Measurements from ENCODE around the gene CAMK1D.
"Not testable (repeated sequence)": the region's sequence is repeated elsewhere in the genome, so short reads cannot be mapped to it uniquely, and the experiment has no call there.

The CAMK1D gene

DNA sequence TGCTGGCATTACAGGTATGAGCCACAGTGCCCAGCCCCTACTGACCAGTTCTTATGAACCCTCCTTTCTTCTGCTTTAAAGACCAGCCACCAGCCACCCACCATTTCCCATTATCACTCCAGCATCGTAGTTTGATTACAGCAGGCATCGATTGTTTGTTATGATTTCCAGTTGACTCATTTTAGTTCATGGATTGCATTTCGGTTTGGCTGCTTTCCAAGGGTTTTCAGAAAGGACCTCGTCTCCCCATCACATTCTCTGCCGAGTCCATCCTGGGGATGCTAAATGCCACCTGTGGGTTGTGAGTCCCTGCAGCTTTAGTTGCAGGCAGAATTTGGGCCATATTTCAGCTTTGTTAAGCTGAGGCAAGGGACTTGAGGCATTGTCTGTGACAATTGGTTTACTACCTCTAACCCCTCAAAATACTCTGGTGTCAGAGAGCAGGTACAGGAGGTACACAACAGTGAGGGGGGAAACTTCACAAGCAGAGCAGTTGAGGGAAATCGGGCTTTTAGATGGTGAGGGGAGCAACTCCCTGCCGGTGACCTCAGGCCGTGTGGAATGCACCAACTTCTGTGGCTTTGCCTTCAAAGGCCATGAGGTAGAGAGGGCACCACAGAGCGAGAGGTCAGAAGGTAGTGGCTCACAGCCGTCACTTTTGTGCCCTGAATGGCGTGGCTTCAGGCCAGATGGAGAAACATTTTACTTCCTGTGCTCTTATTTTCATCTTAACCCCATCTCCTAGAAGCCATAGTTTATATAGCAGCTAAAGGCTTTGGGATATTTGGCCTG lies 448.3 kb downstream of the CAMK1D start:
- peak overlapping the region in 1 of 2 donors; percentile 39 for H3K27ac Mint-ChIP-seq
- no peaks in the 10 kb centered on the region for H3K4me1 Mint-ChIP-seq
- no peak for DNase-seq
- ATAC-seq: no peak
- H3K27me3 Mint-ChIP-seq: no peaks in the 10 kb centered on the region
- no peaks in the 10 kb centered on the region for H3K9me3 Mint-ChIP-seq
- no peak overlapping the region for H3K4me3 Mint-ChIP-seq

DNA sequence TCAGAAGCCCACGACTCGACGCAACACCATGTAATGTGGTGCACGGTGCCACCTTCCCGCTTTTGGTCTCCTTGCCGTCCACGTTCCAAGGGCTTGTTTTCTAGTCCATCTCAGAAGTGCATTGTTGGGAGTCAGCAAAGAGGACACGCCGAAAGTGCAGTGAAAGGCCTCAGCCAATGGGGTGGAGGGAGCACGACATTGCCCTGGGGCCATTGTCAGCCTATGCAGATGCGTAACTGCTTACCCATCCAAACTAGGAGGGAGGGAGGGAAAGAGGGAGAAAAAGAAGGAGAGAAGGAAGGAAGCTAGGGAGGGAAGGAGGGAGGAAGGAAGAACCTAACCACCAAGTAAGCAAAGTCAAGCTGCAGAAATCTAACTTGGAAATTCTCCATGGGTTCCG lies 449.8 kb downstream of the CAMK1D start:
- ATAC-seq: no peak
- Mint-ChIP-seq H3K27me3 (no peaks in the 10 kb centered on the region), H3K4me1 (no peaks in the 10 kb centered on the region)

DNA sequence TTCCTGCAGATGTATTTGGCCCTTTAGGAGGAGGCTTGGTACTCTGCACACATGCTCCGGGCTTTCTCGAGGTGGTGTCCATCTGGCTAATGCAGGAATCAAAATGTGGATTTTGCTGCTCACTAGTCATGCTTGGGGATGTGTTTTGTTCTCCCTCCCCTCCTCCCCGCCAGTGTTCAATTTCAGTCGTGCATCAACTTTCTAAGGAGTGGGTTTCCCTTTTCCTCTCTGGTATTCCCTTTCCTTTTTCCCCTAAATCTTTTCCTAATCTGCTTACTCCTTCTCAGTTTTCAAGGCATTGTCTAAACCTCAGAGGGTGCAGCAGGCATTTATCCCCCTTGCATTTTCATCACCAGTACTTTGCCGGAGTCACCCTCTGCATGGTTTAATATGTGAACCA lies 450.4 kb downstream of the CAMK1D start:
- H3K27ac Mint-ChIP-seq: no peak overlapping the region
- no peak overlapping the region for H3K4me3 Mint-ChIP-seq
- H3K9me3 Mint-ChIP-seq: no peaks in the 10 kb centered on the region

More for the DNA sequence above, 449.8 kb downstream of the CAMK1D start:
- H3K9me3 Mint-ChIP-seq: no peaks in the 10 kb centered on the region
- no peak for DNase-seq
- H3K27ac Mint-ChIP-seq: no peak overlapping the region
- no peak overlapping the region for H3K4me3 Mint-ChIP-seq

DNA sequence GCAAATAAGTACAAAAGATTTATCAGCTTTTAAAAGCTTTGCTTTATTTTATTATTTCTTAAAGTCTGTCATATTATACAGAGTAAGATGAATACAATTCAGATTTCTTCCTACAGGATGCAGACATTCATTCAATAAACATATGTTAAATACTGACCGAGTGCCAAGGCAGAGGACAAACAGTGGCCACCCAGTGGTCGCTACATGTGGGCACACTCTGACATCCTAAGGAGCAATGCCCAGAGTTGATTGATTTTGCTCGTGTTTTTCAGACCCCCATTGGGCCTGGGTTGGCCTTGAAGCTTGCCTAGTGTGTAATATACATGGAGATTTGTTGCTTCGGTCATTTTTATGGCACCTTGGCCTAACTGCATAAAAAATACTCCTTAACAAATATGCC lies 451.0 kb downstream of the CAMK1D start:
- no peak for ATAC-seq
- DNase-seq: no peak
- no peak overlapping the region for H3K27ac Mint-ChIP-seq
- no peaks in the 10 kb centered on the region for H3K4me1 Mint-ChIP-seq
- H3K27me3 Mint-ChIP-seq: no peaks in the 10 kb centered on the region
- no peak overlapping the region for H3K4me3 Mint-ChIP-seq
- no peaks in the 10 kb centered on the region for H3K9me3 Mint-ChIP-seq

More for the DNA sequence above, 450.4 kb downstream of the CAMK1D start:
- Mint-ChIP-seq H3K27me3 (no peaks in the 10 kb centered on the region), H3K4me1 (no peaks in the 10 kb centered on the region)
- ATAC-seq (no peak), DNase-seq (no peak)

DNA sequence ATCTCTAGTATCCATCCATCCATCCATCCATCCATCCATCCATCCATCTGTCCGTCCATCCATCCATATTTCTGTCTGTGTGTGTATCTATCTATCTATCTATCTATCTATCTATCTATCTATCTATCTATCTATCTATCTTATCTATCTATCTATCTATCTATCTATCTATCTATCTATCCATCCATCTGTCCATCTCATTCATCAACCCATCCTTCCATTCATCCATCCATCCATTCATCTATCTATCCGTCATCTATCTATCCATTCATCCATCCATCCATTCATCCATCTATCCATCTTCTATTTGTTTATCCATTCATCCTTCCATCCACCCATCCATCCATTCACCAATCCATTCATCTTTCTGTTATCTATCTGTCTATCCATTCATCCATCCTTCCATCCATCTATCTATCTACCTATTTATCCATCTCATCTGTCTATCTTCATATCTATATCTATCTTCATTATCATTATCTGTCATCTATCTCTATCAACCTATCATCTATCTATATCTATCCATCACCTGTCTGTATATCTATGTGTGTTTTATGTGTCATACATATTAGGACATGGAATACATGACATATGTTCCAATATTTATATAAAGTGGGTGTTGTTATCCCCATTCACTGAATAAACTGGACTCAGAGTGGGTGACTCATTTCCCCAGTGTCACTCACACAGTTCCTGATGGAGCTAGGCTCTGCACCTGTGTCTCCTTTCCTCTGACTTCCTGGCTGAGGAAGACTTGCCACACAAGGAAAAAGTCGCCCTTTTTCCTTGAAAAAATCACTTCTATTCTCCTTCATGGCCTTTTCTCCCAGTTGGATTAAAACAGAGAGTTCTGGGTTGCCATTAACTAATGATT lies 452.1 kb downstream of the CAMK1D start:
- no peaks in the 10 kb centered on the region for H3K27me3 Mint-ChIP-seq
- H3K4me3 Mint-ChIP-seq: no peak overlapping the region
- H3K27ac Mint-ChIP-seq: peak overlapping the region in 1 of 2 donors; percentile 2
- DNase-seq: no peak
- no peaks in the 10 kb centered on the region for H3K4me1 Mint-ChIP-seq
- no peak for ATAC-seq
- no peaks in the 10 kb centered on the region for H3K9me3 Mint-ChIP-seq

DNA sequence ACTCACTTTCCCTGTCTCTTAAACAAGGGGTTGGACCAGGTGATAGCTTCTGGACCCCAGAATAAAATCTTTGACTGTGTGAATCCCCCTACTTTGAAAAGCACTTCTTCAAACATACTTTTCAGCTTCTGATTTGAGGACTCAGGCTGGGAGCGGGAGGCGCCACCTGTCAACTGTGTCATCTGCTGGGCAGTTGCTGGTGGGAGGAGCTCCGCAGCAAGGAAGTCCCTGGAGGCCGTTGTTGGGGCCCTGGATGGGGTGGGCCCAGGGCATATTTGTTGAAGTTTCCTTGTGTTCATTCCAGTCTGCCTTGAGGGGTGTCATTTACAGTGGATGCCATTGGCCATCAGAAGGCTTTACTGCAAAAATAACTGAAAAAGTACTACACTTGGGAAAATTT lies 454.4 kb downstream of the CAMK1D start:
- Mint-ChIP-seq H3K4me3 (no peak overlapping the region), H3K27me3 (no peaks in the 10 kb centered on the region), H3K9me3 (no peaks in the 10 kb centered on the region), H3K27ac (no peak overlapping the region), H3K4me1 (no peaks in the 10 kb centered on the region)
- no peak for DNase-seq
- ATAC-seq: no peak

DNA sequence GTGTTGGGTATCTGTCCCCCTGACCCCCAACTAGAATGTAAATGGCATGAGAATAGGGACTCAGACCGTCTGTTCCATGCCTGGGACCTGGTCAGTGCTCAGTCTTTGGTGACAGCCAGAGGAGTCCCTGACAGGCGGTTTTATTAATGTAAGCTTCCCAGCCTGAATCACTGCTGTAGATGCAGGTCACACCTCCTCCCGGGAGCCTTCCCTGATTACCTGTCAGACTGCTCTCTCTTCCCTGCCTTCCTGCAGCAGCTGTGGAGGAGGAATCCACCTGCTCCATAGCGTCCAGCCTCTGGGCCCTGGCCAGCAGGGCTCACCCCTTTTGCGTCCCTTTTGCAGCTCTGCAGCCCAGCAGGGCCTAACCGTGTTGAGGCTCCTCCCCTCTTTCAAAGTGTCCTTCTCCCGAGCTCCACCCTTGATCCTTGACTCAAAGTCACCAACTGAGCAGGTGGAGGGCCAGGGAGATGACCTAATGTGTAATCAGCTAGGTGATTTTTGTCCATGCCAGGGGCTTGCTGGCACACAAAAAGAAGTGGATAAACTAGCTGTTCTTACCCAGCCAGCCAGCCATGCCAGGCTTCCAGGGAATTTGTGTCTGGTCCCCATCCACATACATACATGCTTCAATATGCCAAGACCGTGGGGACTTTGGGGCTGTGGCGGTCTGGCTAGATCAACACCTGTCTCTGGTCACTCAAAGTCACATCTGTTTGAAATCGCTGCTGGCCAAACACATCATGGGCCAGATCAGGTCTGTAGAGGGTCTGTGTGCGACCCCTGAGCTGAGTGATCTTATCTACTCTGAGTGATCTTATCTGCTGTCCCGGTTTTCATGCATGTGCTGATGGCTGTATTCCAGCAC lies 457.1 kb downstream of the CAMK1D start:
- H3K9me3 Mint-ChIP-seq: peaks cover 0 to 6% of the 10 kb centered on the region in 2 donors
- ATAC-seq (no peak), DNase-seq (no peak)
- peak overlapping the region in 1 of 2 donors; percentile 86 for H3K27ac Mint-ChIP-seq
- no peaks in the 10 kb centered on the region for H3K27me3 Mint-ChIP-seq
- no peaks in the 10 kb centered on the region for H3K4me1 Mint-ChIP-seq
- no peak overlapping the region for H3K4me3 Mint-ChIP-seq

DNA sequence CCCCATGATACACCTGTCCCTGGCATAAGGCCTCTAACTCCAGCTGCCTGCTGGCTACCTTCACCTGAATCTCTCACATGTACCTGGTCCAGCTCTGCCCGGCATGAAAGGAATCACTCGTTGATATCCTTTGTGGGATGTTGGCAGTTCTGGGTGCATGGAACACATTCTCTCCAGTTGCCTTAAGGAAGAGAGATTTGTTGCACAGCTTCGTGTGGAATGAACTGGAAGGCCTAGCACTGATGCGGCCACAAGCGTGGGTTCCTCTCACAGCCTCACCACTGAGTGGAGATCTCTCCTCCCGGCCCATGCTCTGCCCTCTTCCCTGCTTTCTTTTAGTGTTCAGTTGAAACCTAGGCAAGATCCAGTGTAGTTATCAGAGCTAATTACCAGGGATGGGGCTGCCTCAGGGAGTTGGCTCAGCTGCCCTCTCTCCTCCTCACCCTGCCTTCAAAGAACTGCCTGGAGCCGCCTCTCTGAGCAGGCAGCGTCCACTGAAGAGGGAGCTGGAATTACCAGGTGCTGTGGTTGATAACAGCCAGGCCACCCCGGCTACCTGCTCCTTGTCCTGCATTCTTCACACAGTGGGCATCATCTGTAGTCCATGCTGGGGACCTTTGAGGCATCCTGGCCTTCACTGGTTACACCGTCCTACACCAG lies 457.9 kb downstream of the CAMK1D start:
- Mint-ChIP-seq H3K9me3 (peaks cover 0 to 6% of the 10 kb centered on the region in 2 donors), H3K4me3 (no peak overlapping the region), H3K4me1 (no peaks in the 10 kb centered on the region), H3K27me3 (no peaks in the 10 kb centered on the region), H3K27ac (no peak overlapping the region)
- no peak for DNase-seq
- no peak for ATAC-seq

DNA sequence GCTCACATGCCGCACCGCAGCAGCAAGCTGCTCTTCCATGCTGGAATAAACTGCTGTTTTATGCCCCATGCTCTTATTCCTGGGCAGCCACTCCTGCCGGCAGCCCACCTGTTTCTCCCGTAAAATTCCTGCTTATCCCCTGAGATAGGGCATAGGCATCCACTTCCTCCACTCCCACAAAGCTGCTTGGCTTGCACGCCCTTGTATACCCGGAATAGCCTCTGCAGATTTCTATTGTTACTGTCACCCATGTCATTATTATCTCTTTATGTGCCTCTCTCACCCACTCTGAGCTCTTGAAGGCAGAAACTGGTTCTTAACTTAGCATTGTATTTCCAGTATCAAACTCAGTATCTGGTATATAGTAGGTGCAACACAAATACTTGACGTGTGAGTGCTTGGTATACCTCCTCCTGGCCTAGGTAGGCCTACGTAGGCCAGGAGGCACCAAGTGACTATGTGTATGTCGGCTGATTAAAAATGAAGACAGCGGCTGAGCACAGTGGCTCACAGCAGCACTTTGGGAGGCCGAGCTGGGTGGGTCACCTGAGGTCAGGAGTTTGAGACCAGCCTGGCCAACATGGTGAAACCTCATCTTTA lies 458.8 kb downstream of the CAMK1D start:
- Mint-ChIP-seq H3K4me1 (no peaks in the 10 kb centered on the region), H3K27me3 (no peaks in the 10 kb centered on the region), H3K9me3 (peaks cover 0 to 6% of the 10 kb centered on the region in 2 donors), H3K27ac (peak overlapping the region in 1 of 2 donors; percentile 14), H3K4me3 (no peak overlapping the region)
- ATAC-seq: no peak
- DNase-seq: no peak

DNA sequence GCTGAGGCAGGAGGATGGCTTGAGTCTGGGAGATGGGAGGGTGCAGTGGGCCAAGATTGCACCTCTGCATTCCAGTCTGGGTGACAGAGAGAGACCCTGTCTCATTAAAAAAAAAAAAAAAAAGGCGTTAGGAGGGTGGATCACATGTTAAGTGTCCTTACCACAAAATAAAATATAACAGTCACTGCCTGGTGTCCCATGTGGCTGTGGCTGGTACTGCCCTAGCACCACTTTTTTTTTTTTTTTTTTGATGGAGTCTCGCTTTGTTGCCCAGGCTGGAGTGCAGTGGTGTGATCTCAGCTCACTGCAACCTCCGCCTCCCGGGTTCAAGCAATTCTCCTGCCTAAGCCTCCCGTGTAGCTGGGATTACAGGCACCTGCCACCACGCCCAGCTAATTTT lies 460.7 kb downstream of the CAMK1D start:
- H3K4me3 Mint-ChIP-seq, H3K4me1 Mint-ChIP-seq, DNase-seq, H3K27ac Mint-ChIP-seq, ATAC-seq, H3K27me3 Mint-ChIP-seq: not testable (repeated sequence)
- H3K9me3 Mint-ChIP-seq: peaks cover 0 to 19% of the 10 kb centered on the region in 2 donors

DNA sequence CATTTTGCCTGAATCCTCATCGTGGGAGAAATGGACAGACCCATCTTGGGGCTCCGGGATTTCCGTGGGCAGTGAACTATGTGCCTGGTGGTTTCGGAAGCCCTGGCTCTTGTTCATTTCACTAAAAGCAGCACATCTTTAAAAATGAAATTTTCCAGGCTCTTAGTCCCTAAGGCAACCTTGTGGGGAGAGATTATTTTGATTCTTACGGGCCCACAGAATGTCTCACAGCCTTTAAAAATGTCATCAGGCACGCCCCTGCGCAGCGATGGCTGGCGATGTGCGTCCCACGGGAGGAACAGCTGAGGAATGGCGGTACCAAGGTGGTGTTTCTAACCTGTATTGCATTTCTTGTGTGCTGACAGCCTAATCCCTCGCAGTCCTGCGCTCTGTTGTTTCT lies 462.5 kb downstream of the CAMK1D start:
- H3K4me1 Mint-ChIP-seq: no peaks in the 10 kb centered on the region
- DNase-seq: no peak
- no peak for ATAC-seq
- H3K27ac Mint-ChIP-seq: no peak overlapping the region
- peaks cover 0 to 19% of the 10 kb centered on the region in 2 donors for H3K9me3 Mint-ChIP-seq
- no peak overlapping the region for H3K4me3 Mint-ChIP-seq
- no peaks in the 10 kb centered on the region for H3K27me3 Mint-ChIP-seq

DNA sequence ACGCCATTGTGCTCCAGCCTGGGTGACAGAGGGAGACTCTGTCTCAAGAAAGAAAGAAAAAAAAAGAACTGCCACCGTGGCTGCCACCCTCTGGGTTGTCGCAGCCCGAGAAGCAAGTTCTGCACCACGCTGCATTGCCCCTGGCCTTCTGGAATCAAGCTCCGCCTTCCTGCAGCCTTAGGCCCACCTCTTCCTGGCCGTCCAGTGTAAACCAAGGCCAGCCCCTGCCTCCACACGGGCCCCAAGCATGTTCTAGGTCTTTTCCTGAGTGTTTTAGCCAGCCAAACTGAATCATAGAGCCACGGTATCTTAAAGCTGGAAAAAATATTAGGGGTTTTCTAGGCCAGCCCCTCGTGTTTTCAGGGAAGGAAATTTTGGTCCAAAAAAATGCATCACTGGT lies 463.2 kb downstream of the CAMK1D start:
- H3K27me3 Mint-ChIP-seq: no peaks in the 10 kb centered on the region
- peaks cover 0 to 19% of the 10 kb centered on the region in 2 donors for H3K9me3 Mint-ChIP-seq
- ATAC-seq (no peak), DNase-seq (no peak)
- peak overlapping the region; percentile 84 to 92 for H3K27ac Mint-ChIP-seq
- H3K4me3 Mint-ChIP-seq: no peak overlapping the region
- no peaks in the 10 kb centered on the region for H3K4me1 Mint-ChIP-seq

DNA sequence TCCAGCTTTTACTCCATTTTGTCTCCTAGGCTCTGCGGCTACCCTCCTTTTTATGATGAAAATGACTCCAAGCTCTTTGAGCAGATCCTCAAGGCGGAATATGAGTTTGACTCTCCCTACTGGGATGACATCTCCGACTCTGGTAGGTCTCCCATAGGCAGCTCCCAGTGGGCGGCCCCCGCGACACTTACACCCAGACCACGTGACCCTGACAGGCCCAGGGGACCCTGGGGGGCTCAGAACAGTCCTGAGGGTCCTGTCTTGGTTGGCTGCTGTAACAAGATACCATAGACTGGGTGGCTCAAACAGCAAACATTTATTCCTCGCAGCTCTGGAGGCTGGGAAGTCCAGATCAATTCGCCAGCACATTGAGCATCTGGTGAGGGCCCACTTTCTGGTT lies 464.8 kb downstream of the CAMK1D start:
- no peak for ATAC-seq
- H3K4me3 Mint-ChIP-seq: no peak overlapping the region
- peak overlapping the region in 1 of 2 donors; percentile 22 for H3K27ac Mint-ChIP-seq
- peaks cover 0 to 17% of the 10 kb centered on the region in 2 donors for H3K9me3 Mint-ChIP-seq
- no peak for DNase-seq
- no peaks in the 10 kb centered on the region for H3K4me1 Mint-ChIP-seq
- H3K27me3 Mint-ChIP-seq: no peaks in the 10 kb centered on the region

DNA sequence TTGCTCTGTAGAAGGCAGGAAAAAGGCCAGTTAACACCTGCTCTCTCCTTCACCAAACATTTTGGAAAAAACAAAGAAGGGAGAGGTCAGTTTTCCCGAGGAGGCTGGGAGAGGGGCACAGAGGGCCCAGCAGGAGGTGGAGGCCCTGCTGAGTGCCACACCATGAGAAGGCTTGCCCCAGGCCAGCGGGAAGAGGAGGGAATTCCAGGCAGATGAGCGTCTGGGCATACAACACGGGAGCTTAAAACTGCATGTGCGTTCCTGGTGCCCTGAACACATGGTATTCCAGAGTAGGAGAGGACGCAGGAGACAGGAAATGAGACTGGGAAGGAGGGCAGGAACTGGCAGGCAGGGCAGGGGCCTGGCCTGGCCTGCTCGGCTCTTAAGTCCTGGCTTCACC lies 469.7 kb downstream of the CAMK1D start:
- ATAC-seq (no peak), DNase-seq (no peak)
- Mint-ChIP-seq H3K27me3 (no peaks in the 10 kb centered on the region), H3K4me1 (peaks cover 5% of the 10 kb centered on the region), H3K4me3 (no peak overlapping the region), H3K27ac (no peak overlapping the region), H3K9me3 (peaks cover 0 to 4% of the 10 kb centered on the region in 2 donors)
